ENCODE data around the gene KIFC3.

The KIFC3 gene

DNA sequence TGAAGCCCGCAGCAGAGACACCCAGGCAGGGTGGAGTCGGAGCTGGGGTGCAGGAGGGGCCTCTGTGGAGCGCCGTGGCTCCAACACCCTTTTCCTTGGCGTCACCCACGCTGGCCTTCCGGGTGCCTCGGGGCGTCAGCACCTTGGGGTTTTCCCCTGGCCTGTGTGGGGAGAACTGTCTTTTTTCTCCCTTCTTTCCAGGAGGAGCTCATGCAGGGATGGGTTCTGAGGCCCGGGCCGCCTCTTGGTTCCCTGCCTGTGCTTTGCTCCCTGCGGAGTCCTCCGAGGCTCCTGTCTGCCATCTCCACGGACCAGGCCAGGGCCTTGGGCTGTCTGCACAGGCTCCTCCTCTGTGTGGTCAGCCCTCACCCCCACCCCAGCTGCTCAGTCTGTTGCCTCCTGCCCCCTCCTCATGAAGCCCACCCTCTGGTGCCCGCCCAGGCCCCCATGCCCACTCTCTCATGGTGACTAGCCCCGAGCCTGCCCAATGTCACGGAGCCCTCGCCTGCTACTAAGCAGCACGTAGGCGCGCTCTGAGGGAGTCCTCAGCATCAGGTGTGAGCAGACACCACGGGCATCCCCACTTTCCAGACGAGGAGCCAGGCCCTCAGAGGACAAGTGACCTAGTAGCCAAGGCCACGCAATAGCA lies 61.7 kb downstream of the KIFC3 start:
- TF ChIP-seq EZH2 (optimal IDR thresholded peaks at IDR 0.05; ENCODE audit: low read depth, low read length): no peak
- TF ChIP-seq, protein P1, sequence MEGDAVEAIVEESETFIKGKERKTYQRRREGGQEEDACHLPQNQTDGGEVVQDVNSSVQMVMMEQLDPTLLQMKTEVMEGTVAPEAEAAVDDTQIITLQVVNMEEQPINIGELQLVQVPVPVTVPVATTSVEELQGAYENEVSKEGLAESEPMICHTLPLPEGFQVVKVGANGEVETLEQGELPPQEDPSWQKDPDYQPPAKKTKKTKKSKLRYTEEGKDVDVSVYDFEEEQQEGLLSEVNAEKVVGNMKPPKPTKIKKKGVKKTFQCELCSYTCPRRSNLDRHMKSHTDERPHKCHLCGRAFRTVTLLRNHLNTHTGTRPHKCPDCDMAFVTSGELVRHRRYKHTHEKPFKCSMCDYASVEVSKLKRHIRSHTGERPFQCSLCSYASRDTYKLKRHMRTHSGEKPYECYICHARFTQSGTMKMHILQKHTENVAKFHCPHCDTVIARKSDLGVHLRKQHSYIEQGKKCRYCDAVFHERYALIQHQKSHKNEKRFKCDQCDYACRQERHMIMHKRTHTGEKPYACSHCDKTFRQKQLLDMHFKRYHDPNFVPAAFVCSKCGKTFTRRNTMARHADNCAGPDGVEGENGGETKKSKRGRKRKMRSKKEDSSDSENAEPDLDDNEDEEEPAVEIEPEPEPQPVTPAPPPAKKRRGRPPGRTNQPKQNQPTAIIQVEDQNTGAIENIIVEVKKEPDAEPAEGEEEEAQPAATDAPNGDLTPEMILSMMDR (IDR thresholded peaks at IDR 0.05; ENCODE audit: low read length): no peak
- no peak for TF ChIP-seq EZH2phosphoT487 (IDR thresholded peaks at IDR 0.05; ENCODE audit: low read length)
- H3K4me1 ChIP-seq (ENCODE audit: low read length): no peaks in the 10 kb centered on the region
- DNase-seq: no peak
- no peak overlapping the region for H3K9ac ChIP-seq (ENCODE audit: low read length)
- no peak overlapping the region for H3K4me2 ChIP-seq (ENCODE audit: low read depth, low read length)
- no peaks in the 10 kb centered on the region for H4K20me1 ChIP-seq (ENCODE audit: insufficient read depth, low read length)
- no peaks in the 10 kb centered on the region for H3K9me3 ChIP-seq (replicated peaks; ENCODE audit: insufficient read depth, low read length)
- no peaks in the 10 kb centered on the region for H3K79me2 ChIP-seq (ENCODE audit: low read length)
- no peak overlapping the region for H2AFZ ChIP-seq (ENCODE audit: low read length)
- no peak overlapping the region for H3K4me3 ChIP-seq (ENCODE audit: low read length)
- no peaks in the 10 kb centered on the region for H3K36me3 ChIP-seq (replicated peaks; ENCODE audit: insufficient read depth, low read length)
- no peaks in the 10 kb centered on the region for H3F3A ChIP-seq (ENCODE audit: insufficient read depth, low read length)
- no peaks in the 10 kb centered on the region for H3K27me3 ChIP-seq (replicated peaks; ENCODE audit: insufficient read depth, low read length)
- no peaks in the 10 kb centered on the region for H3K9me2 ChIP-seq (replicated peaks; ENCODE audit: insufficient read depth, low read length)
- H3K27ac ChIP-seq (ENCODE audit: low read length): no peak overlapping the region

DNA sequence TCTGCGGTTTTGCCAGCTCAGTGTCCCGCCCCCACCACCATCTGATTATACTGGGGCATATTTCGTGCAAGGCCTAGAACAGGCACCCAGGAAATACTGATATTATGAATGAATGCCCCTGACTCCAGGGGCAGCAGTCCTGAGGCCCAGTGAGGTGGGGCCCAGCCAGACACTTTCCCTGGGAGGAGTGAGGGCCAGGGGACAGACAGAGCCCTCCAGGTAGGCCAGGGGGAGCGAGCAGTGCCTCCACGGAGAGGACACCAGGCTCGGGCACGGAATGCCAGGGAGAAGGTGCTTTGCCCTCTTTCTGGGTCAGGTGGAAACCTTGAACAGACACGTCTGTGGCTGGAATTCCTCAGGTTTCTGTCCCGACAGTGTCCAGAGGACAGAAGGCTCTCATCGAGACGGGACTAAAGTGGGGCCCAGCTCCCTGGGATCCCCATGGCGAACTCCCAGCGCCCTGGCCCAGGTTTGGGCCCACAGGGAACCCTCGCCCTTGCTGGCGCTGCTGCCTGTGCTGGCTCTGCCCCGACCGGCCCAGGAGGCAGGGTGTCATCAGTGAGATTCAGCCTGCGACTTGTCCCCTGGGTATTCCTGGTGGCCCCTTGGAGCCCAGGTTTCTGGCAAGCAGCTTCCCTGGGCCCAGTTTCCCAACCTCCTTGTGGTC lies 62.4 kb downstream of the KIFC3 start:
- no peak overlapping the region for H3K4me2 ChIP-seq (ENCODE audit: low read depth, low read length)
- H3F3A ChIP-seq (ENCODE audit: insufficient read depth, low read length): no peaks in the 10 kb centered on the region
- peaks cover under 1% of the 10 kb centered on the region; the same call in 1 of the 2 replicates for H3K79me2 ChIP-seq (ENCODE audit: low read length)
- H3K9me3 ChIP-seq (replicated peaks; ENCODE audit: insufficient read depth, low read length): no peaks in the 10 kb centered on the region
- H3K4me1 ChIP-seq (ENCODE audit: low read length): no peaks in the 10 kb centered on the region
- H4K20me1 ChIP-seq (ENCODE audit: insufficient read depth, low read length): no peaks in the 10 kb centered on the region
- DNase-seq: no peak
- H3K9ac ChIP-seq (ENCODE audit: low read length): no peak overlapping the region
- no peaks in the 10 kb centered on the region for H3K27me3 ChIP-seq (replicated peaks; ENCODE audit: insufficient read depth, low read length)
- H3K4me3 ChIP-seq (ENCODE audit: low read length): no peak overlapping the region
- H3K36me3 ChIP-seq (replicated peaks; ENCODE audit: insufficient read depth, low read length): no peaks in the 10 kb centered on the region
- H3K27ac ChIP-seq (ENCODE audit: low read length): no peak overlapping the region
- TF ChIP-seq EZH2 (optimal IDR thresholded peaks at IDR 0.05; ENCODE audit: low read depth, low read length): no peak
- TF ChIP-seq, protein P1 (IDR thresholded peaks at IDR 0.05; ENCODE audit: low read length): no peak
- no peak for TF ChIP-seq EZH2phosphoT487 (IDR thresholded peaks at IDR 0.05; ENCODE audit: low read length)
- H3K9me2 ChIP-seq (replicated peaks; ENCODE audit: insufficient read depth, low read length): no peaks in the 10 kb centered on the region
- no peak overlapping the region for H2AFZ ChIP-seq (ENCODE audit: low read length)

DNA sequence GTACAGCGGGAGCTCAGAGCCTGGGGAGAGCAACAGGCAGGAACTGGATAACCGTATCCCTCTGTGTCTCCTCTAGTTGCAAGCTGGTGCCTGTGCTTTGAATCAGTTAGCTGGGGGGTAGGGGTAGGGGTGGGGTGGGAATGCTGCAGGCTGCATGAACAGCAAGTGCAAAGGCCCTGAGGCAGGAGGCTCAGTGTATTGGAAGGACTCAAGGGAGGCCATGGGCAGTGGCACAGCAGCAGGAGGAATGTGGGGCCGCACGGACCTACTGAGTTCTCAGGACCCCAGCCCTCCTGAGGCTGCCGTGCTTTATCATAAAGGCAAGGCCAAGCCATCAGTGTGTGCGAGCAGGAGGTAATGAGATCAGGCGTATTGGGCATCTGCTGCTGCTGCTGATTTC lies 63.4 kb downstream of the KIFC3 start:
- H3K4me1 ChIP-seq (ENCODE audit: low read length): no peaks in the 10 kb centered on the region
- no peak for DNase-seq
- no peak overlapping the region for H3K4me2 ChIP-seq (ENCODE audit: low read depth, low read length)
- H3K27me3 ChIP-seq (replicated peaks; ENCODE audit: insufficient read depth, low read length): no peaks in the 10 kb centered on the region
- no peak overlapping the region for H3K27ac ChIP-seq (ENCODE audit: low read length)
- H3F3A ChIP-seq (ENCODE audit: insufficient read depth, low read length): no peaks in the 10 kb centered on the region
- no peak overlapping the region for H2AFZ ChIP-seq (ENCODE audit: low read length)
- TF ChIP-seq, protein P1 (IDR thresholded peaks at IDR 0.05; ENCODE audit: low read length): no peak
- TF ChIP-seq EZH2 (optimal IDR thresholded peaks at IDR 0.05; ENCODE audit: low read depth, low read length) (no peak), EZH2phosphoT487 (IDR thresholded peaks at IDR 0.05; ENCODE audit: low read length) (no peak)
- H4K20me1 ChIP-seq (ENCODE audit: insufficient read depth, low read length): no peaks in the 10 kb centered on the region
- H3K9ac ChIP-seq (ENCODE audit: low read length): no peak overlapping the region
- H3K79me2 ChIP-seq (ENCODE audit: low read length): peaks cover 8% of the 10 kb centered on the region; the same call in 1 of the 2 replicates
- H3K36me3 ChIP-seq (replicated peaks; ENCODE audit: insufficient read depth, low read length): no peaks in the 10 kb centered on the region
- no peaks in the 10 kb centered on the region for H3K9me2 ChIP-seq (replicated peaks; ENCODE audit: insufficient read depth, low read length)
- H3K9me3 ChIP-seq (replicated peaks; ENCODE audit: insufficient read depth, low read length): no peaks in the 10 kb centered on the region
- no peak overlapping the region for H3K4me3 ChIP-seq (ENCODE audit: low read length)
